GM12801 (cell line): ENCODE data around the gene TXLNG.

Experiments used
- CTCF ChIP-seq: IDR thresholded peaks from one replicate; pipeline ENCODE4 v1.5.1; 2011; ENCODE audit warnings: control low read depth; ENCODE audit not compliant: insufficient read length; ENCODE audit errors: extremely low read depth

TXLNG gene

DNA sequence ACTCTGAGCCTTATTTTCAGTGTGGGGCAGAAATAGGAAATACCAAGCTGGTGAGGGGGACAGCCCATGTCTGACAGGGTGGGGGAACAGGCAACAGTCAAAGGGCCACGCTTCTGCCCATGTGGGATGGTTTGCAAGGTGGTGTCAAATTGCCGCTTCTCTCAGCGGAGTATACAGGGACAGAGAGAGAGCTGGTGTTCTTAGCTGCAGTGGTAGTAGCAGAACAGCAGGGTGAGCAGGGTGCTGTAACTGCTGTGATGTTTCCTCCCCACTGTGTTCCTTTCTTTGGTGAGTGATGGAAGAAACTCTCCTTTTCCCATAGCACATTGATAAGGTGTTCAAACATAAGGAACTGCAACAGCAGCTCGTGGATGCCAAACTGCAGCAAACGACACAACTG is 46.0 kb downstream of the TXLNG start:
- no peak for TF ChIP-seq CTCF

GRCh38 chrX:16834806-16835205 is 48.5 kb downstream of the TXLNG start:
- TF ChIP-seq CTCF: no peak

GRCh38 chrX:16836371-16836770 is 50.1 kb downstream of the TXLNG start:
- no peak for TF ChIP-seq CTCF

GRCh38 chrX:16838202-16839066 is 52.2 kb downstream of the TXLNG start:
- TF ChIP-seq CTCF: no peak

DNA sequence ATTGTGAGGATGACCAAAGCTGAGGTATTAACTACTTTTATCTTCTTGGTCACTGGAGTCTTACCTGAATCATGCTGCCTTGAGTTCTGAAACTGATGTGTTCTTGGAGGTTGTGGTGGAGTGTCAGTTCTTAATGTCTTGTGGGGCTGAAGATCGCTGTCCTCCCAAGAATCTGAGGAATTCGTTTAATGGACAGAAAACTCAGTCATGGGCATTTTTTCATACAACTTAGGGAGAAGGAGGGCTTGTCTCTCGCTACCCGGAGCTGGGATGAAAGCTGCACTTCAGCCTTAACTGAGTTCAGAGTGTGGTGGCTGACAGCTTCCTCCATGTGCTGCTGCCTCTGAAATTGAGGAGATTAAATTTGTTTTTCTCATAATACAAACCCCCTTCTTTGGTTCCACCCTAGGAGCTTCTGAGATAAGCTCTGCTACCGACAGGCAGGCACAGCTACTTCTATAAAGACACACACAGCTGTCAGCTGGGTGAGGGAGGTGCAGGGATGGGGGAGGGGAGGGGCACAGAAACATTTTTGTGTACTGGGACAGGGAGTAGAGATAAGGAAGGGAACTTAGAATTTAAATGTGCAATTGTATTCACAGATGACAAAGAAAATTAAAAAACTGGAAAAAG is 53.1 kb downstream of the TXLNG start:
- no peak for TF ChIP-seq CTCF

DNA sequence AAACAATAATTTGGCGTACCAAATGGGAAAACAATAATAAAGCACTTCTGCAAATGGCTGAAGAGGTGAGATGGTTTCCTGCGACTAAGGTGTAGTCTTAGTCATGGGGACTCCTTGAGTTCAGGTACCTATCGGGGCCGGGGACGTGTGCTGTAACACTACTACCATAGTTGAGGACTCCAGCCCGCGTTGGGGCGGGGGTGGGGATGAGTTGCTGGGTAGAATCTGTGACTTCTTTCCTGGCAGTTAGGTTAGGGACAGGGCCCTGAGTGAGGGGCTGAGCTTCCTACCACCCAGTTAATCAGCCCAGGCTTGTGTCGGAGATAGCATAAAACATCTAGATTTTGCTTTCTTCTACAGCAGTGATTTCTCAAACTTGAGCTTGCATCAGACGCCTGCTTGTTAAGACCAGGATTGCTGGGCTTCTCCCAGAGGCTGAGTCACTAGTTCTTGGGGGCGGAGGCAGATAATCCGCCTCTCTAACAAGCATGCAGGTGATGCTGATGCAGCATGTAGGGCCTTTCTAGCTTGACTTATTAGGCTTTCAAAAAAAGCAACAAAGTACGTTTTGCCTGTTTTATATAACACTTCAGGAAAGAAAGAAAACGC is 53.7 kb downstream of the TXLNG start:
- TF ChIP-seq CTCF: no peak

GRCh38 chrX:16842684-16843083 is 56.4 kb downstream of the TXLNG start:
- TF ChIP-seq CTCF: no peak
